22Rv1 (cell line): ENCODE data around the gene AHNAK.

Experiments used
- CTCF ChIP-seq: fragments of 450-650 bp; IDR thresholded peaks from 2 replicates; pipeline ENCODE4 v1.5.1; 2017; ENCODE audit warnings: mild to moderate bottlenecking
- ZFX ChIP-seq: fragments of 450-650 bp; IDR thresholded peaks from 2 replicates; pipeline ENCODE4 v1.6.1; 2017; ENCODE audit warnings: antibody characterized with exemption, borderline replicate concordance

GRCh38 chr11:62546244-62546928, at the start of gene AHNAK:
- no peak for TF ChIP-seq CTCF
- no peak for TF ChIP-seq ZFX
